DND-41 (cell line): Measurements from ENCODE around the gene LY6G5C.

Source experiments
- ATAC-seq: fragments of 200-7000 bp; cut with Tn5 transposase; 3 replicates; pipeline ENCODE4 v1.9.1; 2021; ENCODE audit warnings: low read depth; ENCODE audit not compliant: insufficient read depth
- DNase-seq: peaks from one replicate; pipeline ENCODE4 v3.0.0-alpha.2; 2020
- H2AFZ ChIP-seq: 2 replicates; pipeline ENCODE4 v1.6.0; 2012; ENCODE audit warnings: low read depth, low read length
- H3K27ac ChIP-seq: 2 replicates; pipeline ENCODE4 v1.5.1; 2012; ENCODE audit warnings: low read length, inconsistent platforms
- H3K27me3 ChIP-seq: fragments of 200-600 bp; sonication (generic); 2 replicates; pipeline ENCODE4 v1.6.0; 2012; ENCODE audit warnings: low read length, mild to moderate bottlenecking, inconsistent platforms; ENCODE audit not compliant: insufficient read depth, poor library complexity
- H3K36me3 ChIP-seq: 2 replicates; pipeline ENCODE4 v1.5.1; 2012; ENCODE audit warnings: low read length, inconsistent platforms; ENCODE audit not compliant: insufficient read depth
- H3K4me1 ChIP-seq: 2 replicates; pipeline ENCODE4 v1.5.1; 2012; ENCODE audit warnings: mild to moderate bottlenecking, low read length; ENCODE audit not compliant: insufficient read depth
- H3K4me2 ChIP-seq: 2 replicates; pipeline ENCODE4 v1.6.0; 2012; ENCODE audit warnings: mild to moderate bottlenecking, moderate library complexity, low read length, inconsistent platforms; ENCODE audit not compliant: insufficient read depth
- H3K4me3 ChIP-seq, 2 experiments: fragments of 200-600 bp in 1 of 2; shearing (Covaris generic) in 1 of 2; 2 replicates each; pipeline ENCODE4 v1.5.1; 2012 to 2016; ENCODE audit warnings: inconsistent platforms in 2 of 2, low read length in 2 of 2, mild to moderate bottlenecking in 2 of 2, low read depth in 1 of 2, moderate library complexity in 1 of 2
- H3K79me2 ChIP-seq: 2 replicates; pipeline ENCODE4 v1.6.0; 2012; ENCODE audit warnings: low read length, inconsistent platforms; ENCODE audit not compliant: insufficient read depth
- H3K9ac ChIP-seq: 2 replicates; pipeline ENCODE4 v1.6.0; 2012; ENCODE audit warnings: low read depth, mild to moderate bottlenecking, inconsistent platforms, low read length, moderate library complexity
- H3K9me3 ChIP-seq: 2 replicates; pipeline ENCODE4 v1.5.1; 2012; ENCODE audit warnings: low read length, moderate library complexity, mild to moderate bottlenecking, inconsistent platforms; ENCODE audit not compliant: insufficient read depth, severe bottlenecking
- H4K20me1 ChIP-seq: 2 replicates; pipeline ENCODE4 v1.6.0; 2012; ENCODE audit warnings: low read length; ENCODE audit not compliant: insufficient read depth
- EZH2 ChIP-seq: IDR thresholded peaks from 3 replicates; pipeline ENCODE4 v1.6.1; 2012; ENCODE audit warnings: borderline replicate concordance, low read depth, mild to moderate bottlenecking, moderate library complexity, low read length, inconsistent platforms; ENCODE audit not compliant: severe bottlenecking
- TF ChIP-seq, protein P1 (sequence below): IDR thresholded peaks from 2 replicates; pipeline ENCODE4 v1.5.1; 2012; ENCODE audit warnings: borderline replicate concordance, low read length, moderate library complexity, mild to moderate bottlenecking; ENCODE audit not compliant: poor library complexity, severe bottlenecking; ENCODE audit errors: extremely low read depth

LY6G5C gene

DNA sequence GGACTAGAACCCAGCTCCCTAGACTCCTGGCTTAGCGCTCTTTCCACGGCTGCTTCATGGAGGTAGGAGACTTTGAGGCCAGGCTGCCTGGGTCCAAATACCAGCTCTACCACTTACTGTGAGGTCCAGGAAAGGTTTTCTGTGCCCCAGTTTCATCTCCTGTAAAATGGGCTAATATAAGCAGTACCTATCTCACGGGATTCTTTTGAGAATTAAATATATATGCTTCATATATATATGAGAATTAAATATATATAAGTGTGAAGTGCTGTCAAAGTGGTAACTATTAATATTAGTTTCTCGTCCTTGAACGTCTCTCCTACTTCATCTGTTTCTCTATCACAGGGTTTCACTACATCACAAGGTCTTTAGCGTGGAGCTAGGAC lies 10.2 kb upstream of the LY6G5C start:
- H3K27me3 ChIP-seq = no peaks in the 10 kb centered on the region
- no peak overlapping the region for H3K4me2 ChIP-seq
- ATAC-seq (no peak), DNase-seq (no peak)
- peaks cover 92% of the 10 kb centered on the region for H3K36me3 ChIP-seq
- H3K9ac ChIP-seq = no peak overlapping the region
- no peak overlapping the region for H2AFZ ChIP-seq
- H3K27ac ChIP-seq = no peak overlapping the region
- H3K79me2 ChIP-seq = no peaks in the 10 kb centered on the region
- no peak for TF ChIP-seq EZH2
- TF ChIP-seq, protein P1, sequence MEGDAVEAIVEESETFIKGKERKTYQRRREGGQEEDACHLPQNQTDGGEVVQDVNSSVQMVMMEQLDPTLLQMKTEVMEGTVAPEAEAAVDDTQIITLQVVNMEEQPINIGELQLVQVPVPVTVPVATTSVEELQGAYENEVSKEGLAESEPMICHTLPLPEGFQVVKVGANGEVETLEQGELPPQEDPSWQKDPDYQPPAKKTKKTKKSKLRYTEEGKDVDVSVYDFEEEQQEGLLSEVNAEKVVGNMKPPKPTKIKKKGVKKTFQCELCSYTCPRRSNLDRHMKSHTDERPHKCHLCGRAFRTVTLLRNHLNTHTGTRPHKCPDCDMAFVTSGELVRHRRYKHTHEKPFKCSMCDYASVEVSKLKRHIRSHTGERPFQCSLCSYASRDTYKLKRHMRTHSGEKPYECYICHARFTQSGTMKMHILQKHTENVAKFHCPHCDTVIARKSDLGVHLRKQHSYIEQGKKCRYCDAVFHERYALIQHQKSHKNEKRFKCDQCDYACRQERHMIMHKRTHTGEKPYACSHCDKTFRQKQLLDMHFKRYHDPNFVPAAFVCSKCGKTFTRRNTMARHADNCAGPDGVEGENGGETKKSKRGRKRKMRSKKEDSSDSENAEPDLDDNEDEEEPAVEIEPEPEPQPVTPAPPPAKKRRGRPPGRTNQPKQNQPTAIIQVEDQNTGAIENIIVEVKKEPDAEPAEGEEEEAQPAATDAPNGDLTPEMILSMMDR = no peak
- H3K4me1 ChIP-seq = no peaks in the 10 kb centered on the region
- no peak overlapping the region for H3K4me3 ChIP-seq
- H3K9me3 ChIP-seq = no peaks in the 10 kb centered on the region
- H4K20me1 ChIP-seq = 0 out of 2 replicates have a peak, but pooled peaks cover 4% of the 10 kb centered on the region

DNA sequence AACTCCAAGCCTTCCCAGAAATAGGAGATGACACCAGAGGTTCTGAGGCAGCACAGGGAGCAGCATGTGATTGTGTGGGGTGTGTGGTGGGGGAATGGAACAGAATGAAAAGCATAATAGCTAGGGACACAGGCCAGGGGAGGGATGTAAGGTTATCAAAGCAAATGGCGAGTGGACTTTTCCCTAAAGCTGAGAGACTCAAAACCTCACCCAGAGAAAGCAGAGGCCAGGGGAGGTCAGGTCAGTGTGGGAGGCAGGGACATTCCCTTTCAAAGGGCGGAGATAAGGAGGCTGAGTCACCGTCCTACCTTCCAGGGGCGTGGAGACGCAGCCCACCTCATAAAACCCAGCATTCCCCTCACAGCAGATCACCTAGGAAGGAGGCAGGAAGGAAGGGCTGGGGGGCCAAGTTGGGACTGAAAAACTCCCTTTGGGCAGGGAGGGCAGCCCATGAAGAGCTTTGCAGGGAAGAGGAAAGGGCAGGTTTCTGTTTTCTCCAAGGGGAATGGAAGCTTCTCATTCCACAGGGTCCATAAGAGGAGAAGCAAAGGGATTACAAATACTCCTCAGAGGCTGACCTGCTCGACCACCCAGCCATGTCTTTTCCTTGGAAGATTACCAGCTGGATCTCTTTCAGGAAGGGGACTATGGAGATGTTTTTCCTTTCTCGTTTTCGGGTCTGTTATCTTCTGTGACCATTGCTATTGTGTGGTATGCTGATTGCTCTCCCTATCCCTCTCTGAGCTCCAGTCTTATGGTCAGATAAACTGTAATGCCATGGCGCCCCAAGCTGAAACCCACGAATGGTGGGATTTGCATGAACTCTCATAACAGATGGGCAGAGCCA lies 9.6 kb upstream of the LY6G5C start:
- Histone ChIP-seq H3K79me2 (no peaks in the 10 kb centered on the region), H3K4me3 (no peak overlapping the region), H3K4me1 (no peaks in the 10 kb centered on the region), H3K9me3 (no peaks in the 10 kb centered on the region), H3K9ac (no peak overlapping the region), H3K27me3 (no peaks in the 10 kb centered on the region), H3K36me3 (peaks cover 90% of the 10 kb centered on the region), H4K20me1 (0 out of 2 replicates have a peak, but pooled peaks cover 4% of the 10 kb centered on the region), H2AFZ (no peak overlapping the region), H3K4me2 (no peak overlapping the region), H3K27ac (no peak overlapping the region)
- DNase-seq (no peak), ATAC-seq (no peak)
- TF ChIP-seq EZH2 = no peak
- TF ChIP-seq, protein P1 = no peak

DNA sequence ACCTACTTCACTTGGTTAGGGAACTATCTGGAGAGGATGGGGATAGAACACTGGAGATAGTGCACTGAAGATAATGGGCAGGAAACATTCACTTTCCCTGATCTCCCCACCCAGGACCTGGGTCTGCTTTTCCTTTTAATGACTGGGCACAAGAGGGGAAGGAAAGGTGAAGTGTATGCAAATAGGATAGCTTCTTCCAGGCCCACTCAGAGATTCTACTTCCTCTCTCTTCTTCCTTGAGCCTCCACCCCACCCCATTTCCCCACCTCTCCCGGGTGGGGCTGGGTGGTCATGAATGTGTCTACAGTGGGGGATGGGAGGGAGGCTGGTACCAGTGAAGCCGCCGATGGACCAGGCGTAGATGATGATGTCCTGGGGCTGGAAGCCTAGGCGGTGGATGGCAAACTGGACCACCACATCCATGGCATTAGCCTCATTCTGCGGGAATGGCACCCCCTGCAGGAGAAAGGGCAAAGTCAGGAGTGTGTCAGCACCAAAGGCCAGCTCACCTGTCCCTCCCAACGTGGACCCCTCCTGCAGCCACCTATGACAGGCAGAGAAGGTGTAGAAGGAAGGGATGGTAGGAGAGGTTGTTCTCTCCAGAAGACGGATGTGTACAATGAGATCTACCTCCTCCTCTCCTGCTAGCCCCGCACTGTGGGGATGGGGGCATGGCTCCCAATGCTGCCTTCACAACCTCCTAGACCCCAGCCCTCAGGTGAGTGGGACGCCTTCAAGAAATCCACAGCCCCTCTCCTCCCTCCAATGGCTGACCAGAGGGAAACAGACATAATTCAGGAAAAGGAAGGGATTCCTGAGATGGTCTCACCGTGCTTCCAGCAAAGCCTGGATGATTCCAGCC lies 8.6 kb upstream of the LY6G5C start:
- no peak overlapping the region for H3K9ac ChIP-seq
- ATAC-seq (peak; percentile 38; the same call in 1 of the 3 replicates), DNase-seq (no peak)
- no peaks in the 10 kb centered on the region for H3K79me2 ChIP-seq
- no peak overlapping the region for H3K27ac ChIP-seq
- H3K36me3 ChIP-seq = peaks cover 85% of the 10 kb centered on the region
- no peak overlapping the region for H3K4me3 ChIP-seq
- no peaks in the 10 kb centered on the region for H3K9me3 ChIP-seq
- no peak overlapping the region for H3K4me2 ChIP-seq
- no peak overlapping the region for H2AFZ ChIP-seq
- TF ChIP-seq, protein P1 = peak; percentile 62
- TF ChIP-seq EZH2 = no peak
- H3K27me3 ChIP-seq = no peaks in the 10 kb centered on the region
- no peaks in the 10 kb centered on the region for H4K20me1 ChIP-seq
- no peaks in the 10 kb centered on the region for H3K4me1 ChIP-seq
